Measurements from ENCODE around the gene LAMTOR3.

Gene LAMTOR3

GRCh38 chr4:99863804-99864203 is 30.4 kb downstream of the LAMTOR3 start:
- H3K4me3 ChIP-seq (ENCODE audit: low read depth, low read length) = no peak overlapping the region

DNA sequence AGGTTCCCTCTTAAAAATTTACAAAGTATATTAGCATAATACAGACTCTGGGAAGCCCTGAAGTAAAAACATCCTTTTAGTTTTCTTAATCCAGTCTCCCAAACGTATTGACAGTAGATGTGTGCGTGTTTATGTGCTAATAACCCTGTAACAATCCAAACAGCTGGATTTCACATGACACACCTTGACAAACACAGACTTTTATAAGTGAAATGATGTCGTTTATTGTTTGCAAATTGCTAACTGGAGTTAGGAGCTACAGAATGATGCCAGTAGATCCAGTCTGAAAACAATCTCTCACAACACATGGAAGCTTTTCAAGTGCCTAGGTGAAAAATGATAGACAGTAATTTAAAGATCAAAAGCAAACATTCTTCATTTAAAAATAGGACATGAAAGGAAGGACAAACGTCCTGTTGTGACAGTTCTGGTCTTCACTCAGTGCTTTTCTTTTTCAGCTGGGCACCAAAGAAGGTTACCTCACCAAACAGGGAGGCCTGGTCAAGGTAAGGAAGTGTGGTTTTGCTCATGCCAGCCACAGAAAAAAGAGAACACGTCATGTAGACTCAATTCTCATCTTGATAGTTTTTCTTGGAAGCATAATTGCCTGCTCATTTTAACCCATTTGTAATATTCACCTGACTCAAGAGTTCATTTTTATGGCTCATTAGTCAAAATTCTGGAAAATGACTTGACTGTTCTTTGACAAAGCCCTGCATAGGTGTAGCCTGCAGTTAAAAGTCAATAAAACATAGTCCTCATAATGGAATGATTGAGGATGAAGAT is 32.9 kb downstream of the LAMTOR3 start:
- H3K4me3 ChIP-seq (ENCODE audit: low read depth, low read length) = no peak overlapping the region

DNA sequence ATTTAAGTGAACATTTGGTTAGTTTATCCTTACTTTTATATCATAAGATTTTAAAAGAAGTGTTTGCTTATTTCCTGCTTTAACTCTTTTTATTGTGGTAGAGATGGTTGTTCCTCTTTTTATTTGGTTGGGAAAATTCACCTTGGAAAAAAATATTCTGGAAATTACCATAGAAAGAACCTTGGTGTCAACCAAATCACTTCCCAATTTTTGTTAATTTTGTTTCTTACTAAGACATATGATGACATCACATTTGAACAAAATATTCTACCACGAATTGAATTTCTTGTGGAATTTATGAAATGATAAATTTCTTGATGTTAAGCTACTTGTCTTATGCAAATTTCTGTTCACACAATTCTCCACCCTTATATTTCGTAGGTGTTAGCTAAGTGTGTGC is 33.7 kb downstream of the LAMTOR3 start:
- H3K4me3 ChIP-seq (ENCODE audit: low read depth, low read length) = no peak overlapping the region

DNA sequence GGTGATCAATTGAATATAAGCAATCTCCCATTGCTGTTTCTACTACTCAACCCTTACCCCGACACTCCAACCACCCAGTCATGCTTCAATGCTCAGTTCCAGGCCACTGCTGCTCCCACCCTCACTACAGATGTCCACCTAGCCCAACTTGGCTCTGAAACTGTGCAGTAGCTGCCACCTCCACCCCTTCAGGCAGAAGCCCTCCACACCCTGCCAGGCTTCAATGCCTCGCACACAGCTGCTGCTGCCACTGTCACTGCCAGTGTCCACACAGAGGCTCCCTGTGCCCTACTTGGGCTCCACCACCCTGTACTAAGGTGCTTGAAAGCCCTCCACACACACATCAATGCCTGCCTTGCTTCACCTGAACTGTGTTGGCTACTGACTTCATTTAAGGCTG is 34.6 kb downstream of the LAMTOR3 start:
- H3K4me3 ChIP-seq (ENCODE audit: low read depth, low read length) = no peak overlapping the region

- H3K4me3 ChIP-seq (ENCODE audit: low read depth, low read length) = no peak overlapping the region
Observed at GRCh38 chr4:99857307-99857706, 36.9 kb downstream of the LAMTOR3 start.

DNA sequence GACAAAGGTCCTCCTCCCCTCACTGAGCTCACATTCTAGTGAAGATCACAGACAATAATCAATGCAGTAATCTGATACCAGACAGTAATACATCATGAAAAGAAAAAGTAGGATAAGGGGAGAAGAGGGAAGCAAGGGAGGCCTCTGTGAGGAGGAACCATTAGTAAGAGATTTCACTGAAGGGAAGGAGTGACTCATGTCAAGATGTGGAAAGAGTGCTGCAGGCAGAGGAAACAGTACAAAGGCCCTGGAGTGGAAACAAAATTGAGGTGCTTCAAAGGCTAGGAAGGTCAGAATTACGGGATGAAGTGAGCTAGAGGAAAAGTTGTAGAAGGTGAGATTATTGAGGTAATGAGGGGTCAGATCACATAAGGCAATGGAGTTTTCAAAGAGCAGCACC is 38.1 kb downstream of the LAMTOR3 start:
- no peak overlapping the region for H3K4me3 ChIP-seq (ENCODE audit: low read depth, low read length)

DNA sequence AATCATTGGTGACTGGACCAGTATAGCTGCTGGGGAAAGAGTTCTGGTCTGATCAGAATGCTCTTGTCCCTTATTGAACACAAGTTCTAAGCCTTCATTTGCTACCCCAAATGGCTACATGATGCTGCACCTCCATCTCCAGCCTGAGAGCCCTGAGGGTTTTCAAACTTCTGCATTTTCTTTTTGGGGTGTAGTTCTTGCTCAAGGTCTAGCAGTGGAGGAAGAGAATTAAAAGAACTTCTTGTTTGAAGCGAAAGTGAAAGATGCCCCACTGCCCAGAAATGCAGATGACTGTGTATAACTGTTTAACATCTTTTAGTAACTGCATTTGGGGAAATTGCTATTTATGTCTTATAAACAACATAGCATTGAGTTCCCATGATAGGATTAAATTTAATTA is 38.5 kb downstream of the LAMTOR3 start:
- no peak overlapping the region for H3K4me3 ChIP-seq (ENCODE audit: low read depth, low read length)

GRCh38 chr4:99853999-99854398 is 40.2 kb downstream of the LAMTOR3 start:
- H3K4me3 ChIP-seq (ENCODE audit: low read depth, low read length) = no peak overlapping the region

DNA sequence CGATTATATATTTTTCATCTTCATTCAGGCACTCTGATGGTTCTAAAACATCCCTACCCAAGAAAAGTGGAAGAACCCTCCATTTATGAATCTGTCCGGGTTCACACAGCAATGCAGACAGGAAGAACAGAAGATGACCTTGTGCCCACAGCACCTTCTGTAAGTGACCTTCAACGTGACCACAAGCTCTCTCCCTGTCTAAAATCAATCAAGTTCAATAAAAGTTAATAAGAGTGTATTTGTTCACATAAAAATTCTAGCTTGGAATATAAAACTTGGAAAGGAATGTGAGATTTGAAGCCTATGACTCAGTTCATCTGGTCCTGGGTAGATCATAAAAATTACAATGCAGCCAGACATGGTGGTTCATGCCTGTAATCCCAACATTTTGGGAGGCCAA is 41.0 kb downstream of the LAMTOR3 start:
- no peak overlapping the region for H3K4me3 ChIP-seq (ENCODE audit: low read depth, low read length)

DNA sequence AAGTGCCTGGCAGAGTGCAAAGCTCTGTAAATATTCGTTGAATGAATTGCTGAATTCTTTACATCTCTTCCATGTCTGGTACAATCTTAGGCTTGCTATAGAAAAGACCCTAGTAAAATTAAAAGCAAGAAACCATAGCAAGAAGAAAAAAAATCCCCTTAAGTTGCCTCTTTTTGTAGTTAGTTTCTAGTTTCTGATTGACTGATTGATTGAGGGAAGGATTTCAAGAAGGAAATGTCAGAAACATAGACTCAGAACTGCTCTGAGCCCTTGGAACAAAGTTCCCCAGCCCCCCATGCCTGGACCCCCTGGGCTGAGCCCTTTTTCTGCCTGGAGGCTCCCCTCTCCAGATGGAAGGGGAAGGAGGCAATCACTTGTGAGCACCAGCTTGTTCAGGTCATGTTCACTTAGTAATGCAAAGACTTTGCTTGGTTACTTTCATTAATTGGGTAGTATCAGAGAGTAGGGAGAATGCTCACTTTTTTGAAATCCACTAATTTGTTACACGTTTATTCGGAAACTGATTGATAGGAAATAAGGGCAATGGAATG is 42.0 kb downstream of the LAMTOR3 start:
- H3K4me3 ChIP-seq (ENCODE audit: low read depth, low read length) = no peak overlapping the region

DNA sequence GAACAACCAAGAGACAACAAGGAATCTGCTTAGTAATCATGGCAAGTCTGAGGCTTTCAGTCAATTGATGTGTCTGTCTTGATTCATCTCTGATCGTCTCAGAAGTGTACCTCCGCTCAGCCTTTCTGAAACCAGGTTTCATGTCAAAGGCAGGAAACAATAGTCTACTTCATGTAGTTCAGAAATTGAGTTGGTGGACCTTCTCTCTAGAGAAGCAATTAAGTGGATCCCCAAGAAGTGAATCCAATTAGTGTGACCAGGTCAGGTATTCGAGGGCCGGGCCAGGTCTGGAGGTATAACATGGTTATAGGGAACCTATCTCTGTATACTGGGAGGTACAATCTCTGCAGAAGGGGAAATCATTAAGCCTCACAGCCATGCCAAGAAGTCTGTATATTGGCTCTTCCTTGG is 45.6 kb downstream of the LAMTOR3 start:
- H3K4me3 ChIP-seq (ENCODE audit: low read depth, low read length) = no peak overlapping the region

DNA sequence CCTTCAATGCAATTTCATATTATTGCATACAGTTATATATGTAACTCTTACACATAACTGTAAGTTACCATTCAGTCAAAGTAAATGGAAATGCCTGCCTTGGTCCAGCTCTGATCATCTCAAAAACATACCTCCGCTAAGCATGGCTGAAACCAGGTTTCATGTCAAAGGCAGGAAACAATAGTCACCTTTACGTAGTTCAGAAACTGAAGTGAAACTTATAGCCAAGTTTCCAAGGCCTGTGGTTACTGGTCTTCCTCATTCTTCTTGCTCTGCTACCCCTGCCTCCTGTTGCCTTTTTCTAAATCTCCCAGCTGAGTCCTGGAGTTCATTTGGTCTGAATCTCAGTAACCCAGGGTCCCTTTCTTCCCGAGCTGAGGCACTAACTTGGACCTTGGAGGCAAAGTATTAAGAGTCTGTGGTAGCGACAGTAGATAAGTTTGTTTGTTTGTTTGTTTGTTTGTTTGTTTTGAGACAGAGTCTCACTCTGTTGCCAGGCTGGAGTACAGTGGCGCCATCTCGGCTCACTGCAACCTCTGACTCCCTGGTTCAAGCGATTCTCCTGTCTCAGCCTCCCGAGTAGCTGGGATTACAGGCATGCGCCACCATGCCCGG is 46.8 kb downstream of the LAMTOR3 start:
- no peak overlapping the region for H3K4me3 ChIP-seq (ENCODE audit: low read depth, low read length)

DNA sequence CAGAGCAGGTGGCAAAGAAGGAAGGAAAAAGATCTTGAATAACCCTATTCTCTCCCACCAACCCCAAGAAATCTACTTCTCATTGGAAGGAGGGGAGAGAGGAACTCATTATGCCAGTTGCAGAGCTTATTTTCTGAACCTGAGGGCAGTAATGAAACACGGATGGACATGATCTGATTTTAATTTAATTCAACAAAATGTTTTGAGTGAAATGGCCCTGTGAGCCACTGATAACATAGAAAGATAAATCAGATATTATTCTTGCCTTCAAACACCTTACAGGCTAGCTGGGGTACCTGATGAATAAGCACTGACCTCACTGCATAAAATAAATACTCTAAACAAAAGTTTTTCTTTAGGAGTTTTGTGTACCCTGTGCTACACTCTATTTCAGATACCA is 47.3 kb downstream of the LAMTOR3 start:
- no peak overlapping the region for H3K4me3 ChIP-seq (ENCODE audit: low read depth, low read length)

DNA sequence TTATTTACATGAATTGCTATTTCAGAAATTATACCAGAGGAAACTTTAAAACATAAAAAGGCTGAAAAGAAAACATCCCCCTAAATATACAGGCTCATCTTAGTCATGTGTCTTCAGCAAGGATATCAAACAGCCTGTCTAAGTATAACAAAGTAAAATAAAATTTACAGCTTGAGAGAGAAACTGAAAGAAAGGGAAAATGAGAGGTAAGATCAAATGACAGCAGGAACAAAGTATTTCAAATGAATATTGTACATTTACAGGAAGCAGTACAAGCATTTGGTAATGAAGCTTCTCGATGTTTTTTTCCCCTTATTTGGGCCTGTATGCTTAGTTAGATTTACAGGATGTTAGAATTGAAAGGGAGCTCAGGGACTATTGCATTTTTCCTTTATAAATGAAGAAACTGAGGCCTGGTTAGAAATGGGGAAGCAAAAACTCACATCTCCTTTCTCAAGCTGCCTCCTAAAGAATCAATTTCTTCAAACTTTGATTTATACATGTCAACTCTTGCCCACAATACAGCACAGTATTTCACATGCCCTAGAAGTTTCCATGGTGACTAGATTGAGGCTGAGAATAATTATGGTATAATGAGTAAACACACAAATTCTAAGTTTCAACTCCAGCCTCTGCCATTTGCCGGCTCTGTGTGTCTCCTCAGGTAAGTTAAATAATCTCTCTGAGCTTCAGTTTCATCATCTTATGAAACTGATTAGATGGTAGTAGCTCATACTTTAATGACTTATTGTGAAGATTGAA is 48.3 kb downstream of the LAMTOR3 start:
- H3K4me3 ChIP-seq (ENCODE audit: low read depth, low read length) = no peak overlapping the region

DNA sequence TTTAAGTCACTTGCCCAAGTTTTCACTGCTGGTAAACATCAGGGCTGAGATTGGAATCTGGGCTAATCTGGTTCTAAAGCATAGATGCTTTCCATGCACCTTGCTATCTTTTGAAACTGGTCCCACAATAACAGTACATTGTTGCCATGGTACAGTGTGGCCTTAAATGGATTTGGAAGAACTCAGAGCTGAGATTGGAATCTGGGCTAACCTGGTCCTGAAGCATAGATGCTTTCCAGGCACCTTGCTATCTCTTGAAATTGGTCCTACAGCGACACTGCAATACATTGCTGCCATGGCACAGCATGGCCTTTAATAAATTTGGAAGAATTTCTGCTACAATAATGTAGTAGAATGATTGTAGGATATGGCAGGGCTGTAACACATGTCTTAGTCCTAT is 49.0 kb downstream of the LAMTOR3 start:
- H3K4me3 ChIP-seq (ENCODE audit: low read depth, low read length) = no peak overlapping the region

DNA sequence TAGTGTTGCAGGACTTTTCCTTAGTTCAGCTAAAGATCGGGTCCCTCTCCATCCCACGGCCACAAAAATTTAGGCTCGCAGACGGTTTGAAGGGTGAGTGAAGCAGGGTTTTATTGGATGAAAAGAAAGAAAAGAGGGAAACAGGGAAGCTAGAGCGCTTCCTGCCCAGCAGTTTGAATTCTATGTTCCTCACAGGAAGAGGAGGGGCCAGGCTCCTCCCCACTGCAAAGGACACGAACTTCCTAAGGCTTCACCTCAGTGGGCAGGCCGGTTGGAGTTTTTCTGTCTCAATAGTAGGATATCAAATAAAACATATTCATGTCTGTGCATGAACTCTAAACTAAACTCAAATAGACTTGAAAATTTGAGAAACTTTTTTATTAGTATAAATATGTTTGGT is 50.2 kb downstream of the LAMTOR3 start:
- no peak overlapping the region for H3K4me3 ChIP-seq (ENCODE audit: low read depth, low read length)

GRCh38 chr4:99843413-99843812 is 50.8 kb downstream of the LAMTOR3 start:
- H3K4me3 ChIP-seq (ENCODE audit: low read depth, low read length) = no peak overlapping the region

GRCh38 chr4:99841129-99841528 is 53.1 kb downstream of the LAMTOR3 start:
- H3K4me3 ChIP-seq (ENCODE audit: low read depth, low read length) = no peak overlapping the region

DNA sequence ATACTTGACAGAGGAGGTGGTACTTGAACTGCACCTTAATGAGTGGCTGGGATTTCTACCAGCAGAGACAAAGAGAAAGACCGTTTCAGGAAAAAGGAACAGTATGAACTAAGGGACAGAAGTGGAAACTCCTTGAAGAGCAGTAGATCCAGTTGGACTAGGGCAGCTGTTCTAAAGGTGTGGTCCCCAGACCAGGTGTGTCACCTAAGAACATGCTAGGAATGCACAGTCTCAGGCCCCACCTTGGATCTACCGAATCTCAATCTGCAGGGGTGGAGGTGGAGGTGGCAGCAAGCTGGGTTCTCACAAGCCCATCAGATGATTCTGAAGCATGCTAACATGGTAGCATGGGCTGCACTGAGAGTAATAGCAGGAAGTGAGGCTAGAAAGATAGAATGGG is 55.3 kb downstream of the LAMTOR3 start:
- no peak overlapping the region for H3K4me3 ChIP-seq (ENCODE audit: low read depth, low read length)

GRCh38 chr4:99835942-99836341 is 58.3 kb downstream of the LAMTOR3 start:
- no peak overlapping the region for H3K4me3 ChIP-seq (ENCODE audit: low read depth, low read length)

DNA sequence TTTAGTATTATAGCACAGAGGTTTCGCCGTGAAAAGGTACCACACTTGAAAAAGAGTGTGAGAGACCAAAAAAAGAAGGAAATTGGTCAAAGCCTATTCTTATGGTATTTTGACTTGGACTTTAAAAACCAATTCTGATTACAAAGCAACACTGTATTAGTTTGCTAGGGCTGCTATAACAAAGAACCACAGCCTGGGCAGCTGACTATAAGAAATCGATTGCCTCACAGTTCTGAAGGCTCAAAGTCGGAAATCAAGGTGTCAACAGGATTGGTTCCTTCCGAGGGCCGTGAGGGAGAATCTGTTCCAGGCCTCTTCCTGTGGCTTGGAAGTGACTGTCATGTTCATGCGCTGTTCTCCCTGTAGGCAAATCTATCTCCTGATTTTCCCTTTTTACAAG is 59.7 kb downstream of the LAMTOR3 start:
- no peak overlapping the region for H3K4me3 ChIP-seq (ENCODE audit: low read depth, low read length)

DNA sequence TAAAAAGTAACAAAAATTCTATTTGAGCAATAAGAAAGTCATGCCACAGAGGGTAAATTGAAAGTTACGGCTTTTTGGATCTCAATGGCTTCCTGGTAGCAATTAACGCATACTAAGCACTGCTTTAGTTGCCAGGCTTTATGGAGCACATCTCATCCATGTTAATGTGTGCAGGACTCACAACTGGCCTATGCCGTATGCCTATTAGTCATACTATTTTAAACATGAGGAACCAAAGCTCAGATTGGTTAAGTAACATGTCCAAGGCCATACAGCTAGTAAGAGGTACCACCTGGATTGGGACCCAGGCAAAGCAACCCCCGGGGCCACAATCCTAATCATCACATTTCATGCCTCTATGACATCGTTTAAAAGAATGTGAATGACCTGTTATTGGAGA is 60.5 kb downstream of the LAMTOR3 start:
- H3K4me3 ChIP-seq (ENCODE audit: low read depth, low read length) = no peak overlapping the region
